Breast epithelium (tissue), 4 donors: ENCODE data around the gene RDH14. TPM values are rescaled to one million over a fixed set of nuclear protein-coding genes. Genes with fewer than 3 reads are reported as not detected.

ENCODE experiments used
- DNase-seq, 2 donors: peaks; one replicate each; pipeline ENCODE4 v3.0.0-alpha.2; 2019; ENCODE audit warnings: low spot score in 2 of 2
- H3K27ac ChIP-seq, 2 donors: fragments of 200-600 bp; sonication (generic) in 1 of 2; one replicate each; pipeline ENCODE4 v1.5.1; 2016 to 2019; ENCODE audit warnings: mild to moderate bottlenecking in 1 of 2
- H3K27me3 ChIP-seq, 2 donors: fragments of 200-600 bp; sonication (generic) in 1 of 2; one replicate each; pipeline versions ENCODE4 v1.5.1 to v1.6.0; 2017 to 2019; ENCODE audit warnings: control low read depth in 1 of 2, mild to moderate bottlenecking in 1 of 2
- H3K36me3 ChIP-seq: fragments of 200-600 bp; one replicate; pipeline ENCODE4 v1.5.1; 2019
- H3K4me1 ChIP-seq, 2 donors: fragments of 200-600 bp; sonication (generic); one replicate each; pipeline ENCODE4 v1.5.1; 2016 to 2019; ENCODE audit warnings: control low read depth in 1 of 2
- H3K4me3 ChIP-seq, 3 donors: fragments of 200-600 bp; sonication (generic); 1 replicate in 2 of 3; 2 replicates in 1 of 3; pipeline ENCODE4 v1.5.1; 2016 to 2019; ENCODE audit warnings: mild to moderate bottlenecking in 3 of 3, moderate library complexity in 2 of 3
- H3K9me3 ChIP-seq, 2 donors: fragments of 200-600 bp; sonication (generic) in 1 of 2; one replicate each; pipeline ENCODE4 v1.5.1; 2016 to 2019; ENCODE audit warnings: control low read depth in 1 of 2
- POLR2A ChIP-seq: fragments of 450-650 bp; IDR thresholded peaks from one replicate; pipeline ENCODE4 v1.6.1; 2016; ENCODE audit warnings: antibody characterized with exemption, mild to moderate bottlenecking, moderate library complexity
- POLR2AphosphoS5 ChIP-seq, 3 donors: sonication (generic); formaldehyde crosslinking; IDR thresholded peaks; one replicate each; pipeline ENCODE4 v1.6.1; 2017; ENCODE audit warnings: antibody characterized with exemption in 3 of 3
- intact Hi-C: fragments of 100-400 bp; cut with DNase I; formaldehyde crosslinking; loops from one replicate; pipeline ENCODE4 v1.15.1; 2023; ENCODE audit warnings: low total_unique reads
- total RNA-seq, 3 donors: library from RNA; depleted of rRNA; stranded (reverse); fragments of >200 nt; gene quantifications; one replicate each; pipeline ENCODE4 v1.1.0, GENCODE V29; 2016
- TF ChIP-seq, protein P1 (sequence below), 3 donors: fragments of 450-650 bp; IDR thresholded peaks; one replicate each; pipeline ENCODE4 v1.5.1; 2016 to 2017; ENCODE audit warnings: antibody characterized with exemption in 3 of 3, mild to moderate bottlenecking in 3 of 3, moderate library complexity in 3 of 3

Gene RDH14
- total RNA-seq, 3 donors from 2014 or later = 31.8 to 42.6 (median 35.7) TPM

DNA sequence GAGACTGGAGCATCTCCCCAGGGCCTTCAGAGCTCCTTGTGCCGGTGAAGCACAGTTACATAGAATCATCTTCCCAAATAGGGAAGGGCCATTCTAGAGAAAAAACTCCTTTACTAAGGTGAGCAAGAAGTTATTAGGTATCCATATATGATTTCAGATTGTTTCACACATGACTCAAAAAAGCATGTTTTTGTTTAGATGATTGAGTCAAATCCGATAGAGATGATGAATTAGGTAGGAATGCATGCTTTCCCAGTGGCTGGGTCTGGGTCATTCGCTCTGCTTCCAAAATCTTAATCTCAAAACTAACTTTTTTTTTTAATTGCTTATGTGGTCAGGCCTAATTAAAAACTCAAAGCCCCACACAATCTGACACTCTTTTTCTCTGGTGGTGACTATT, 25.1 kb upstream of the RDH14 start:
- intact Hi-C loops = no loop called here
- Histone ChIP-seq H3K9me3 (peaks cover 0 to 6% of the 10 kb centered on the region in 2 donors), H3K36me3 (no peaks in the 10 kb centered on the region), H3K27ac (no peak overlapping the region), H3K27me3 (no peaks in the 10 kb centered on the region), H3K4me1 (no peaks in the 10 kb centered on the region), H3K4me3 (no peak overlapping the region)
- no peak for DNase-seq
- TF ChIP-seq, protein P1, sequence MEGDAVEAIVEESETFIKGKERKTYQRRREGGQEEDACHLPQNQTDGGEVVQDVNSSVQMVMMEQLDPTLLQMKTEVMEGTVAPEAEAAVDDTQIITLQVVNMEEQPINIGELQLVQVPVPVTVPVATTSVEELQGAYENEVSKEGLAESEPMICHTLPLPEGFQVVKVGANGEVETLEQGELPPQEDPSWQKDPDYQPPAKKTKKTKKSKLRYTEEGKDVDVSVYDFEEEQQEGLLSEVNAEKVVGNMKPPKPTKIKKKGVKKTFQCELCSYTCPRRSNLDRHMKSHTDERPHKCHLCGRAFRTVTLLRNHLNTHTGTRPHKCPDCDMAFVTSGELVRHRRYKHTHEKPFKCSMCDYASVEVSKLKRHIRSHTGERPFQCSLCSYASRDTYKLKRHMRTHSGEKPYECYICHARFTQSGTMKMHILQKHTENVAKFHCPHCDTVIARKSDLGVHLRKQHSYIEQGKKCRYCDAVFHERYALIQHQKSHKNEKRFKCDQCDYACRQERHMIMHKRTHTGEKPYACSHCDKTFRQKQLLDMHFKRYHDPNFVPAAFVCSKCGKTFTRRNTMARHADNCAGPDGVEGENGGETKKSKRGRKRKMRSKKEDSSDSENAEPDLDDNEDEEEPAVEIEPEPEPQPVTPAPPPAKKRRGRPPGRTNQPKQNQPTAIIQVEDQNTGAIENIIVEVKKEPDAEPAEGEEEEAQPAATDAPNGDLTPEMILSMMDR (IDR thresholded peaks at IDR 0.05) = no peak
- TF ChIP-seq POLR2AphosphoS5 (IDR thresholded peaks at IDR 0.05) (no peak), POLR2A (no peak)

DNA sequence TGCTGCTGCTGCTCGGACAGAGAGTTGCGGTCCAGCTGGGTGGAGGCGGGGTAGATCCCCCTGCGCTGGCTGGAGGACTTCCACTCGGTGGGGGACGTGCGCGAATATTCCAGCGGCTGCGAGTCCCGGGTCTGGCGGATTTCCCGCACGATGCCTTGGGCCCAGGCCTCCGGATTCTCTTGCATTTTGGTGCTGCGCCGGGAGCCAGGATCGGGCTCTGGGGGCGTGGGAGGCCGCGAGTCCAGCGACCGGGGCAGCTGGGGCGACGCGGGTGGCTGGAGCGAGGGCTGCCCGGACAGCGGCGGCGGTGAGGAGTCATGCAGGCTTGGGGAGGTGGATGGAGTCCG, 24.1 kb upstream of the RDH14 start:
- Histone ChIP-seq H3K4me1 (no peaks in the 10 kb centered on the region), H3K36me3 (no peaks in the 10 kb centered on the region), H3K27ac (no peak overlapping the region), H3K27me3 (no peaks in the 10 kb centered on the region), H3K9me3 (peaks cover 0 to 6% of the 10 kb centered on the region in 2 donors), H3K4me3 (no peak overlapping the region)
- intact Hi-C loops = no loop called here
- DNase-seq = no peak
- TF ChIP-seq POLR2A (no peak), POLR2AphosphoS5 (IDR thresholded peaks at IDR 0.05) (no peak)
- TF ChIP-seq, protein P1 (IDR thresholded peaks at IDR 0.05) = no peak

DNA sequence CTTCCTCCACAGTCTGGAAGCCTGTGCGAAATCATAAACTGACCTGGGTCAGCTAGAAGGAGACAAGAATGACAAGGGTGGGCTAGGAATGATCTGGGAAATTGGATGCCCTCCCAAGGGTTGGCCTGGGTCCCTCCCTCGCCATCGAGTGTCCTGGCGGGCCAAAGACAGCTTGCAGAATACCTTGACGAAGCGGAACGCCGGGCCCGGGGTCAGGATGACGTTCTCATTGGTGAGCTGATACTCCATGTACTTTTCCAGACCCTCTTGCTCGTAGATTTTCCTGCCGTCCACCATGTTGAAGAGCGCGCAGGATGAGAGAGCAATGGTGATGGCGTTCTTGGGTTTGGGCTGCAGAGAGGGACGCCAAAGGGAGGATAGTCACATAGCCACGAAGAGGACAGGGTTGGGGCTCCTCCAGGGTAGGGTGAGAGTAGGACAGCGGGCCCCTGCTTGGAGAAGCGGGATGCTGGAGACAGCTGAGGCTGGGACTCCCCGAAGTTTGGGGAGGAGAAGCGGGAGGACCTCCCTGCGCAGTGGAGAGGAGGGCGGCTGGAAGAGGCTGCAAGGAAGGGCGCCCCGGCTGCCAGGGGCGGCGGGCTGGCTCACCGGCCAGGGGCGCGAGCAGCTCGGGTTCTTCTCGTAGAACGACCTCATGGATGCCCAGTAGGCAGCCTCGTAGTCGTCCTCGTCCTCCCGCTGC, 23.6 kb upstream of the RDH14 start:
- Histone ChIP-seq H3K4me3 (no peak overlapping the region), H3K9me3 (peaks cover 0 to 6% of the 10 kb centered on the region in 2 donors), H3K36me3 (no peaks in the 10 kb centered on the region), H3K27ac (no peak overlapping the region), H3K4me1 (no peaks in the 10 kb centered on the region), H3K27me3 (no peaks in the 10 kb centered on the region)
- DNase-seq = no peak
- TF ChIP-seq POLR2AphosphoS5 (IDR thresholded peaks at IDR 0.05) (no peak), POLR2A (no peak)
- TF ChIP-seq, protein P1 (IDR thresholded peaks at IDR 0.05) = no peak
- intact Hi-C loops = no loop called here

DNA sequence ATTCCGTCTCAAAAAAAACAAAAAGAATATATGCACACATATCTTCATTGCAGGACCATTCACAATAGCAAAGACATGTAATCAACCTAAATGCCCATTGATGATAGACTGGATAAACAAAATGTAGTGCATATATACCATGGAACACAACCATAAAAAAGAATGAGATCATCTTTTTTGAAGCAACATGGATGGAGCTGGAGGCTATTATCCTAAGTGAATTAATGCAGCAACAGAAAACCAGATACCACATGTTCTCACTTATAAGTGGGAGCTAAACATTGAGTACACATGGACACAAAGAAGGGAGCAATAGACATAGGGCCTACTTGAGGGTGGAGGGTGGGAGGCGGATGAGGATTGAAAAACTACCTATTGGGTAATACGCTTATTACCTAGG, 20.2 kb upstream of the RDH14 start:
- DNase-seq = no peak
- Histone ChIP-seq H3K4me3 (no peak overlapping the region), H3K9me3 (peaks cover 0 to 6% of the 10 kb centered on the region in 2 donors), H3K27me3 (no peaks in the 10 kb centered on the region), H3K27ac (no peak overlapping the region), H3K36me3 (no peaks in the 10 kb centered on the region), H3K4me1 (no peaks in the 10 kb centered on the region)
- intact Hi-C loops = no loop called here
- no peak for TF ChIP-seq POLR2AphosphoS5 (IDR thresholded peaks at IDR 0.05)
- TF ChIP-seq, protein P1 (IDR thresholded peaks at IDR 0.05) = no peak

DNA sequence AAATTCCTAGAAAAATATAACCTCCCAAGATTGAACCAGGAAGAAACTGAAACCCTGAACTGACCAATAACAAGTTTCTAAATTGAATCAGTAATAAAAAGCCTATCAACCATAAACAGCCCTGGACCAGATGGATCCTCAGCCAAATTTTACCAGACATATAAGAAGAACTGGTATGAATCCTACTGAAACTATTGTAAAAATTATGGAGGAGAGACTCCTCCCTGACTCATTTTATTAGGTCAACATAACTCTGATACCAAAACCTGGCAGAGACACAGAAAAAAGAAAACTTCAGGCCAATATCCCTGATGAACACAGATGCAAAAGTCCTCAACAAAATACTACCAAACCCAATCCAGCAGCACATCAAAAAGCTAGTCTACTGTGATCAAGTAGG, 17.6 kb upstream of the RDH14 start:
- Histone ChIP-seq H3K27ac (no peak overlapping the region), H3K4me3 (no peak overlapping the region), H3K9me3 (no peaks in the 10 kb centered on the region), H3K36me3 (no peaks in the 10 kb centered on the region), H3K27me3 (no peaks in the 10 kb centered on the region), H3K4me1 (no peaks in the 10 kb centered on the region)
- intact Hi-C loops = no loop called here
- TF ChIP-seq POLR2AphosphoS5 (IDR thresholded peaks at IDR 0.05) (no peak), POLR2A (no peak)
- TF ChIP-seq, protein P1 (IDR thresholded peaks at IDR 0.05) = no peak
- no peak for DNase-seq
